Thyroid gland (tissue), 4 donors: Measurements from ENCODE around the gene XRRA1.

Experiments used
- CTCF ChIP-seq, 6 experiments: fragments of 200-600 bp in 3 of 6; fragments of 450-650 bp in 3 of 6; sonication (generic) in 3 of 6; IDR thresholded peaks; one replicate each; pipeline ENCODE4 v1.5.1; 2016 to 2019; ENCODE audit warnings: antibody characterized with exemption in 6 of 6, mild to moderate bottlenecking in 2 of 6, inconsistent platforms in 1 of 6, moderate library complexity in 1 of 6
- POLR2A ChIP-seq, 2 donors: fragments of 450-650 bp; IDR thresholded peaks; one replicate each; pipeline ENCODE4 v1.6.1; 2017; ENCODE audit warnings: antibody characterized with exemption in 2 of 2, mild to moderate bottlenecking in 2 of 2, moderate library complexity in 1 of 2

- TF ChIP-seq CTCF (IDR thresholded peaks at IDR 0.05) (no peak), POLR2A (IDR thresholded peaks at IDR 0.05) (no peak)
Measured at GRCh38 chr11:74816664-74817063, 132.2 kb downstream of the XRRA1 start.
